Measurements from ENCODE around the gene CORO7. TPM values are rescaled to one million over a fixed set of nuclear protein-coding genes. Genes with fewer than 3 reads are reported as not detected.

Gene CORO7
- total RNA-seq, 1 experiment from 2014 or later = 9.2 TPM

- H3K4me3 ChIP-seq = no peak overlapping the region
- DNase-seq = peak; percentile 67
- H3K27me3 ChIP-seq = no peaks in the 10 kb centered on the region
- no peaks in the 10 kb centered on the region for H3K9me3 ChIP-seq
- H3K36me3 ChIP-seq = peaks cover 18% of the 10 kb centered on the region
Measured at GRCh38 chr16:4392382-4393239, 23.8 kb downstream of the CORO7 start.

DNA sequence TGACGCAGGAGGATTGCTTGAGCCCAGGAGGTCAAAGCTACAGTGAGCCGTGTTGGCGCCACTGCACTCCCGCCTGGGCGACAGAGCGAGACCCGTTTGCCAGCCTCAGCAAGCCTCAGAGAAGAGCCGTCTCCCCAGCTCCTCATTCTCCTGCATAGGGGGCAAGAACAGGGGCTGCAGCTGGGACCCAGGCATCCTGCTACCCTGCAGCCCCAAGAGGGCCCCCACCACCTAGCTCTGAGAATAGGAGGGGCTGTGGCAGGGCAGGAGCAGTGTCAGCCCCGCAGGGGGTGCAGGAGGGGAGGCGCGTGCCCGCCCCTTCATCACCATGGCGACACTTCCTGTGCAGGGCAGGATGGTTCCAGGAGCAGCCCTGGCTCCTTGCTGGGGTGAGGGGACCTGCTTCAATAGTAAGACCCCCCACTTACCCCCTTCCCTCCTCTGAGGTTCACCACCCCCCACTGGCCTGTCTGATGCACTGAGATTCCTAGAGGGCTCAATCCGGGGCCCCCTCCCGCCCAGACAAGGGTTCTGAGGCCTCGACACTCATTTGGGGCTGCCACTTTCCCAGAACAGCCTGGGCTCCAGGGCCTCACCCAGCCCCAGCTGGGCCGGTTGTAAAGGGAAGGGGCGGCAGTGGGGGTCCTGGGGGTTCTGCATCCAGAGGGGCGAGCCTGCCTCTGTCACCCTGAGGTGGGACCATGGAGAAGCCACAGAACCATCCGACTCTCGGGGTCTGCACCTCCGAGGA lies 24.6 kb downstream of the CORO7 start:
- H3K9me3 ChIP-seq = no peaks in the 10 kb centered on the region
- DNase-seq = no peak
- H3K4me3 ChIP-seq = no peak overlapping the region
- H3K36me3 ChIP-seq = peaks cover 19% of the 10 kb centered on the region
- H3K27me3 ChIP-seq = no peaks in the 10 kb centered on the region

DNA sequence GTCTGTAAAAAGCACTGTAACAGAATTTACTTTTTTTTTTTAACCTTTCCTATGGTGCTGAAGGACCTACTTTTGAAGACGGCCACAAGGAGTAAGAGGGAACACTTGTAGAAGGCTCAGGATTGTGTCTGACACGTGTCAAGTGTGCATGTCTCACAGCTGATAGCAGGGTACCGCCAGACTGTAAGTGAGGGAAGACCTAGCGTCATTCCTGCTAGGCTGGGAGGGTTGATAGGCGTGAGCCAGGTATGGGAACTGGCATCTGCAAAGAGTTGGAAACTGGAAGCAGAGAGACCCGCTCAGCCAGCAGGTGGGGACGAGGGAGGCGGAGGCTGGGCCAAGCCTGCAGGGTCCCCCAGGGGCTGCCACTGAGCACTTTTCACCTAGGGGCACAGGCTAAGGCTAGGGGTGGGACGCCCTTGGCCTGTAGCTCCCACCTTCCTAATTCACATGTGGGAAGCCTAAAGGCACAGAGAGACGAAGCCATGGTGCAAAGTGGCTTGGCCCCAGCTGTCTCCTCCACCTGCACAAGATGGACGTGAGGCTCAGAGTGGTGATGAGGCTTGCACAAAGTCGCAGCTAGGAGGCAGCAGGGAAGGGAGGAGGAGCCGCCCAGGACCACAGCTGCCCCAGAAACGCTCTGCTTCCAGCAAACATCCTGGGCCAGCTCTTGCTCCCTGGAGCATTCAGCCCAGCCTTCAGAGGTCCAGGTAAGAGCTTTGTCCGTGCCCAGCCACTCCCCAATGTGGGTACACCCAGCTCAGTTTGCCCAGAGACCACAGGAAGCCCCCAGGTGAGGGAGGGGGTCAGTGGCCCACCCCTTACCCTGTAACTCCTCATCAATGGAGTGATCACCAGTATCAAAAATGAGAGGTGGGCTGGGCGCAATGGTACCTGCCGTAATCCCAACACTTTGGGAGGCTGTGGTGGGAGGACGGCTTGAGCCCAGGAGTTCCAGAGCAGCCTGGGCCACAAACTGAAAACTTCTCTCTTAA lies 25.8 kb downstream of the CORO7 start:
- Histone ChIP-seq H3K9me3 (no peaks in the 10 kb centered on the region), H3K27me3 (no peaks in the 10 kb centered on the region), H3K36me3 (peaks cover 27% of the 10 kb centered on the region), H3K4me3 (no peak overlapping the region)
- no peak for DNase-seq

DNA sequence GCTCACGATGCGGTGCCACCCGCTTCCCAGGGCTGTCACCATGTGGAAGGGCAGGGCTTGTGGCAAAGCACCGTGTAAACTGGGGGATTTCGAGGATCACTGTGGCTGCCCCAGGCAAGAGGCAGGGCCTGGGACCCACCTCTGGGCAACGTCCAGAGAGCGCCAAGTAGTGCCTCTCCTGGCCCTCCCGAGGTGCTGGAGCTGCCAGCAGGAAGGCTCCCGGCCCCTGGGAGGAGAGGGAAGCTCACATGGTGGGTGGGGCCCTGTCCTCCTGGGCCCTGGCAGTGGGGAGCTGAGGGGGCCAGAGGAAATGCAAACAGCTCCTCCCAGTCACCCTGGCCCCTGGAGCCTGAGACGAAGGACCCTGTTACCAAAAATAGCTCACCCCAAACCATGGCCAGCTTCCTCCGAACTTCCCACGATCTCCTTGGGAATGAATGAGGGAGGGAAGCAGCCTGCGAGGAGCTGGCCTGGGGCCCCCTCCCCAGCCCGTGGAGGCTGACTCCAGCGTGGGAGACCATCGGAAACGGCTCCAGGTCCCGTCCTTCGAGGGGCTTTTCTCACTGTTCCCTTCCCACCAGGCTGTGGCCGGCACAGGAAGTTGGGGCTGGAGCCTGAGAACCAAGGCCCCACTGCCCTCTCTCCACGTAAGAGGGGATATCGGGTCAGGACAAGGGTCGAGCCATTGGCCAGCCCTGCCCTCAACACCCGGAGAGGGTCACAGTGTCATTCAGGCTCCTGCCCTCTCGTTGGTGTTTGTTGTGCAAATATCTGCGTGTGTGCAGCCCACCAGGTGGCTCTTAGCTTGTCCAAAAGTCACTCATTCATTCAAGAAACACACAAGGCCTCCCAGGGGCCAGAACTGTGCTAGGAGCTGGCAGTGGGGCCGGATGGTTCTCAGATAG lies 27.1 kb downstream of the CORO7 start:
- peaks cover 29% of the 10 kb centered on the region for H3K36me3 ChIP-seq
- H3K27me3 ChIP-seq = no peaks in the 10 kb centered on the region
- DNase-seq = no peak
- H3K4me3 ChIP-seq = no peak overlapping the region
- no peaks in the 10 kb centered on the region for H3K9me3 ChIP-seq

GRCh38 chr16:4388271-4389021 lies 27.9 kb downstream of the CORO7 start:
- Histone ChIP-seq H3K27me3 (no peaks in the 10 kb centered on the region), H3K36me3 (peaks cover 36% of the 10 kb centered on the region), H3K4me3 (no peak overlapping the region), H3K9me3 (no peaks in the 10 kb centered on the region)
- no peak for DNase-seq

DNA sequence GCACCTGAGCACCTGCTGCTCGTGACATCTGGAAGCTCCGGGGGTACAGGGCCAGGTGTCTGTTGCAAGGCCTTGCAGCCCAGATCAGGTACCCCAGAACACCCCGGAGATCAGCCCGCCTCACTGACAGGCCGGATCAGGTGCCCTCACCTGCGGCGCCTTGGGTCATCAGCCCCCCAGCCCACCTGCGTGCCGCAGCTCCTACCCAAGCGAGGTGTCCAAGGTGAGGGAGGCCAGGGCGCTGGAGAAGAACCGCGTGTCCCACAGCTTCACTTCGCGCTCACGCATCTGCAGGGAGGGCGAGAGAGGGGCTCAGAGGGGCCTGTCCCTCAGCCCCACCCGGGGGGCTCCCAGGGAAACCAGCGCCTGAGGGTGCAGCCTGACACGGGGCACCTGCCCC lies 28.6 kb downstream of the CORO7 start:
- Histone ChIP-seq H3K9me3 (no peaks in the 10 kb centered on the region), H3K4me3 (no peak overlapping the region), H3K27me3 (no peaks in the 10 kb centered on the region), H3K36me3 (peaks cover 36% of the 10 kb centered on the region)
- no peak for DNase-seq

- Histone ChIP-seq H3K9me3 (no peaks in the 10 kb centered on the region), H3K4me3 (no peak overlapping the region), H3K36me3 (peaks cover 42% of the 10 kb centered on the region), H3K27me3 (no peaks in the 10 kb centered on the region)
- DNase-seq = no peak
Measured at GRCh38 chr16:4386951-4387565, 29.3 kb downstream of the CORO7 start.

DNA sequence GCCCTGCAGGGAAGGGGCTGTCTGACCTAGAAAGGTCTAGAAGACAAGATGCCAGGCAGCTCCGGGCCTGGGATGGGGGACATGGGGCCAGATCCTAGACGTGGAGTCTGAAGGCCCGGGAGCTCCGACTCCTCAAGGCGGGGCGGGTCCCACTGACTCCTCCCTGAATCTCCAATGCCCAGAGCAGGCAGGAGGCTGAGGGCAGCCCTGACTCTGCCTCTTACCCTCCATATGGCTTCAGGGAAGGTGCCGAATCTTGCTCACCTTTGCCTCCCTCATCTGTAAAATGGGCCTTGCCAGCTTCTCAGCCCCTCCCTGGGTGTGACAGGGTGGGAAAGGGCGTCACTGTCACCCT lies 30.0 kb downstream of the CORO7 start:
- Histone ChIP-seq H3K36me3 (peaks cover 48% of the 10 kb centered on the region), H3K27me3 (no peaks in the 10 kb centered on the region), H3K4me3 (no peak overlapping the region), H3K9me3 (no peaks in the 10 kb centered on the region)
- peak; percentile 65 for DNase-seq

GRCh38 chr16:4385789-4386450 lies 30.5 kb downstream of the CORO7 start:
- no peak for DNase-seq
- H3K36me3 ChIP-seq = peaks cover 53% of the 10 kb centered on the region
- H3K4me3 ChIP-seq = no peak overlapping the region
- no peaks in the 10 kb centered on the region for H3K9me3 ChIP-seq
- no peaks in the 10 kb centered on the region for H3K27me3 ChIP-seq

- H3K27me3 ChIP-seq = no peaks in the 10 kb centered on the region
- H3K9me3 ChIP-seq = no peaks in the 10 kb centered on the region
- no peak for DNase-seq
- no peak overlapping the region for H3K4me3 ChIP-seq
- peaks cover 60% of the 10 kb centered on the region for H3K36me3 ChIP-seq
Measured at GRCh38 chr16:4385066-4385788, 31.2 kb downstream of the CORO7 start.

DNA sequence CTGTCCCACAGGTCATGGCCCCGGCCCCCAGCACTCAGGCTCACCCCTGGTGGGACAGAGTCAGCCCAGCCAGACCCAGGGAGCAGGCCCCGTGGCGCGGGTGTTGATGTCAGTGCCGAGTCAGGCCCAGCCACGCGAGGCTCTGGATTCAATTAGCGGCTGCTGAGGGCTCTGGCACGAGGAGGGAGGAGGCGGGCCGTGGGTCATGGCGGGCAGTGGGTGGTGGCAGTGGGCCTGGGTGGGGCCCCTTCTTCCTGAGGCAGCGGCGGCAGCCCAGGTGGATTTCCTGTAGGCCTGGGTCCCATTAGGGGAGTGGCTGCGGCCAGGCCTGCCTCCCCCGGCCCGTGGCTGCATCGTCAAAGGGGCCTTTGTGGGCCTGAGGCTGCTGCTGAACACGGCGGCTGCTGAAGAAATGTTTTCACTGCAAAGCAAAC lies 31.9 kb downstream of the CORO7 start:
- no peaks in the 10 kb centered on the region for H3K27me3 ChIP-seq
- no peak for DNase-seq
- peaks cover 63% of the 10 kb centered on the region for H3K36me3 ChIP-seq
- no peaks in the 10 kb centered on the region for H3K9me3 ChIP-seq
- no peak overlapping the region for H3K4me3 ChIP-seq

DNA sequence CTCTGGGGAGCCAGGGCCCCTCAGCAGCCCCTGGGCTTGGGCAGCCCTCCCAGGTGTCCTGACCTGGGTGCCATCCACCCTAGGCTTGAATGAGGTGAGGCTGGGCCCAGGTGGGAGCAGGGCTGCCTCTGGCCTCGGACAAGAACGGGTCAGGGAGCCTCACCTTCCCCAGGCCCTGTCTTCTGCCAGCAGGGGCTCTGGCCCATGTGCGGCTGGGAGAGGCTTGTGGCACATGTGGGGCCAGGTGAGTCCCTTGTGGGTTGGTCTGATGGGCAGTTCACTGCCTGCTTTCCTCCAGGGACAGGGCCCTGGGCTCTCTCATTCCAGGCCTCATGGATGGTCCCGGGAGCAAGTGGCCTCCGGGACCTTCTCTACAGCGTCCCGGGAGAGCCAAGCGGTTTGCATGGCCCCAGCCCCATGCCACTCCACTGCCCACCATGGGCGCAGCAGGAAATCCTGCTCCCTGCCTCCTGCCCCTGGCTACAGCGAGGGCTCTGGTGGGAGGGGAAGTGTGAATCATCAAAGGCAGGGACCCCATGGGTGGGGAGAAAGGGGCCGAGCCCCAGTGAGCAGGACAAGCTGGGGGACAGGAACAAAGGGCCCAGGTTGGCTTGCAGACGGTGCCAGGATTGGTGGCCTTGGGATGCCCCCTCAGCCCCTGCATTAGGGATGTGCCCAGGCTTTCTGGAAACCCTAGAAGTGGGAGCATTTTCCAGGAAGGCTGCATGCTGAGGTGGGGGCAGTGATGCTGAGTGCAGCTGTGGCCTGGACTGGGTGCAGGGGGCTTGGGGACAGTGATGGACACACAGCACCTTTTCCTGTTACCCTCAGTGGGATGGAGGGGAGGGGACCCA lies 32.6 kb downstream of the CORO7 start:
- DNase-seq = no peak
- no peak overlapping the region for H3K4me3 ChIP-seq

GRCh38 chr16:4382795-4383357 lies 33.5 kb downstream of the CORO7 start:
- H3K4me3 ChIP-seq = no peak overlapping the region
- peaks cover 76% of the 10 kb centered on the region for H3K36me3 ChIP-seq
- no peaks in the 10 kb centered on the region for H3K27me3 ChIP-seq
- no peaks in the 10 kb centered on the region for H3K9me3 ChIP-seq
- no peak for DNase-seq

More for the DNA sequence above, 32.6 kb downstream of the CORO7 start:
- H3K9me3 ChIP-seq = no peaks in the 10 kb centered on the region
- H3K36me3 ChIP-seq = peaks cover 70% of the 10 kb centered on the region
- H3K27me3 ChIP-seq = no peaks in the 10 kb centered on the region

All from MG63 (cell line).